ENCODE measurements around the gene FKBP4.

DNA sequence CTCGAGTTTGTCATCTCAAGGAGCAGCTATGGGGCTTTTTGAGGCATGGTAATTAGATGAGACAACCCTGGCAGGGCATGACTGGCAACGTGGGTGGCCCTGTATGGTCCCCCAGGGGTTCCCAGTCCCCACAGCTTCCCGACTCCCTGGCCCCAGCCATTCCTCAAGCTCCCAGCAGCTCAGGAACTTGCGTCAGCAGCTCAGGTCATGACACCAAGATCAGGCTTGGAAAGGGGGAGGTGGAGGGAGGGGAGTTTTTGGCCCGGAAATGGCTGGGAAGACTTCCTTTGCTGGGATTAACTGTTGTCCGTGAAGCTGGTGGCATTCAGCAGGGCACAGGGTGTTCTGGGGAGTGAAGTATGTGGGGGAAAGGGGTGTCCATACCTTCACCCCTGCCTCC lies 50.5 kb downstream of the FKBP4 start:
- TF ChIP-seq, protein P1, sequence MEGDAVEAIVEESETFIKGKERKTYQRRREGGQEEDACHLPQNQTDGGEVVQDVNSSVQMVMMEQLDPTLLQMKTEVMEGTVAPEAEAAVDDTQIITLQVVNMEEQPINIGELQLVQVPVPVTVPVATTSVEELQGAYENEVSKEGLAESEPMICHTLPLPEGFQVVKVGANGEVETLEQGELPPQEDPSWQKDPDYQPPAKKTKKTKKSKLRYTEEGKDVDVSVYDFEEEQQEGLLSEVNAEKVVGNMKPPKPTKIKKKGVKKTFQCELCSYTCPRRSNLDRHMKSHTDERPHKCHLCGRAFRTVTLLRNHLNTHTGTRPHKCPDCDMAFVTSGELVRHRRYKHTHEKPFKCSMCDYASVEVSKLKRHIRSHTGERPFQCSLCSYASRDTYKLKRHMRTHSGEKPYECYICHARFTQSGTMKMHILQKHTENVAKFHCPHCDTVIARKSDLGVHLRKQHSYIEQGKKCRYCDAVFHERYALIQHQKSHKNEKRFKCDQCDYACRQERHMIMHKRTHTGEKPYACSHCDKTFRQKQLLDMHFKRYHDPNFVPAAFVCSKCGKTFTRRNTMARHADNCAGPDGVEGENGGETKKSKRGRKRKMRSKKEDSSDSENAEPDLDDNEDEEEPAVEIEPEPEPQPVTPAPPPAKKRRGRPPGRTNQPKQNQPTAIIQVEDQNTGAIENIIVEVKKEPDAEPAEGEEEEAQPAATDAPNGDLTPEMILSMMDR (IDR thresholded peaks at IDR 0.05; ENCODE audit: insufficient read depth, low read depth, low read length): no peak
- no peak for TF ChIP-seq EZH2 (IDR thresholded peaks at IDR 0.05; ENCODE audit: insufficient read depth, low read length)

Data from astrocyte (in vitro differentiated cells and primary cell).